HG03571 (cell line): ENCODE results near the gene STK32B.

Source experiments
- ATAC-seq: cut with Tn5 transposase; IDR thresholded peaks from one replicate; pipeline ENCODE4 v1.9.1; 2021; ENCODE audit not compliant: unreplicated experiment

Gene STK32B

GRCh38 chr4:5120468-5120867 lies 69.2 kb downstream of the STK32B start:
- ATAC-seq: no peak

DNA sequence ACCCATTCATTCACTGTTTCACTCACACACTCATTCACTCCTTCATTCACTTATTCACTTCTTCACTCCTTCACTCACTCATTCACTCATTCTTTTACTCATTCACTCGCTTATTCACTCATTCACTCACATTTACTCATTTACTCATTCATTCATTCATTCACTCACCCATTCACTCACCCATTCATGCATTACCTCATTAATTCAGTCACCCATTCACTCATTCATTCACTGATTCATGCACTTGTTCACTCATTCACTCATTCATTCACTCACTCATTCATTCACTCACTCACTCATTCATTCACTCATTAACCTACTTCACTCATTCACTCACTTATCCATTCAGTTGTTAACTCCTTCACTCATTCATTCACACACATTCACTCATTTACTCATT lies 70.8 kb downstream of the STK32B start:
- no peak for ATAC-seq

DNA sequence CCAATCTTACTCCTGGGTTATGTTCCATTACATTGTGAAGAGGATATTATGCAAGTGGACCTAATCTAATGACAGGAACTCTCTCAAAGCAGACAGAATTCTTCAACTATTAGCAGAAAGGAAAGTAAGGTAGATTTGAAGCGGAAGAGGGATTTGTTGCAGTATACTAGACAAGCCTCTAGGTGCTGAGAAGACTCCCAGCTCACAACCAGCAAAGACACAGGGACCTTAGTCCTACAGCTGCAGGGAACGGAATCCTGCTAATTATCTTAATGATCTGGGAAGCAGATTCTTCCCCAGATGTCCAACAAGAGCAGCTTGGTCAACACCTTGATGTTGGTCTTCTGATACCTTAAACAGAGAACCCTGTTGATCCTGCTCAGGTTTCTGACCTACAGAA lies 73.6 kb downstream of the STK32B start:
- no peak for ATAC-seq

- no peak for ATAC-seq
These were observed 74.0 kb downstream of the STK32B start for GRCh38 chr4:5125321-5125720.

DNA sequence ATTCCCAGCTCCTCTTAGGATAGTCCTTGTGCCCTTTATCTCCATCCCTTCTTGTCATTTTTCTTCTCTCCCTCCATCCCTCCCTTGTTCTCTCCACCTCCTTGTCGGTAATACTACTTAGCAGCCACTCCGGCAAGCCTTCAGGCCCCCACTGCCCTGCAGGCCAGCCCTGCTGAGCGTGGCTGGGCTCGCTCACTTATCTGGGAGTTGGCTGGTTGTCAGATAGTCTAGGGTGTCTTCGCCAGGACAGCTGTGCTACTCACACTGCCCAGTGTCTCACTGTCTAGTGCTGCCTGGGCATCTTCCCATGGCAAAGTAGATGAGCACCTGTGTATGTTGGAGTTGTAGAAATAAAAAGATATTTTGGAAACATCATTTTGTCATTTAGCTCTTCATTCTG lies 75.0 kb downstream of the STK32B start:
- no peak for ATAC-seq

DNA sequence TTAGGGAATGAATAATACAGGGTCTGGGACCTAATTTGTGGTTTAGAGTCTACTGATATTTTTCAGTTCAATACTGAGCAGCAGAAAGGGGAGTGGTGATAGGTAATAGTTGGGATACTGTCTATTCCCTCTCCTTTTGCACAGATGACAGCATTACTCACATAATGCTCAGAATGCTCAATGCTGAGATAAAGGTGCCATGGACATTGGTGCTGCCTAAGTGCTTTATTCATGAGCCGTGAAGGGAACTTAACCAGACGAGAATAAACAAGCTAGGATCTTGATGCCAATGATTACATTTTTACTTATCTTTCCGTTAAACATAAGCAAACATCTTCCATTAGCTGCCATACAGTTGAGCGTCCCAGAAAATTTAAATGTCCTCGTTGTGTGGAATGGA lies 75.6 kb downstream of the STK32B start:
- no peak for ATAC-seq

- no peak for ATAC-seq
These were observed 76.3 kb downstream of the STK32B start for GRCh38 chr4:5127556-5127955.

- no peak for ATAC-seq
These were observed 77.3 kb downstream of the STK32B start for GRCh38 chr4:5128569-5128968.

DNA sequence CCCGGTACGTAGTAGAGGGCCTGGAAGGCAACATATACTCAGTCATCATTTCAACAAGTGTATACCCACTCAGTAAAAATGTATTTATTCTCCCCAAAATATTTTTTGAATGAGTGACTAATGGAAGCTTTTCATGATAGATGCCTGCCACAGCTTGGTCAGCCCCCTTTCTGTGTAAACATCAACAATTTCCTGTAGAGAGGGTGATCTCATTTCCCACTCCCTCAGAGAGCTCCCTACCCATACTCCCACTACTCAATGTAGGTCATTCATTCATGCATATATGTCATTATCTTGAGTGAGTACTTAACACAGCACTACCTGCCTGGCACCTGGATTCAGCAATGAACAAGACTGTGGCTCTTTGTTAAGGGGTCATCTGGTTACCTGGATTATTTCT lies 81.9 kb downstream of the STK32B start:
- no peak for ATAC-seq

- no peak for ATAC-seq
These were observed 82.8 kb downstream of the STK32B start for GRCh38 chr4:5133933-5134594.

DNA sequence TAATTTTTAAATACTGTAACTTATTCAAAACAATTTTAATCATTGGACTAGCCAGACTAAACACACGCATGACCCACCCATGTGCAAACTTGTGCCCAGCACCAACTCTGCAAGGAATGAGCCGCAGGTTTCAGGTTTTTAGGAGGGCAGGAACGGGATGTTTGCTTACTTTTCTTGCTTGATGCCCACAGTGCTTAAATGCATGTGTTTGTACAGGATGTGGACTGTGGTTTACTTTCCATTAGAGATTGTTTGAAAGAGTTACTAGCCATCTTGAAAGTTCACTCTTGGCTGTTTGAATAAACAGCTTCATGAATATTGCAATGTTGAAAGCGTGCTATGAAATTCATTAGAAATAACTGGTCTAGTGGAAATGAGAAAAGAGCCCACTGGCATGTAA lies 83.3 kb downstream of the STK32B start:
- ATAC-seq: no peak

GRCh38 chr4:5137226-5137625 lies 85.9 kb downstream of the STK32B start:
- ATAC-seq: no peak

- no peak for ATAC-seq
These were observed 86.6 kb downstream of the STK32B start for GRCh38 chr4:5137927-5138326.

- ATAC-seq: no peak
These were observed 87.1 kb downstream of the STK32B start for GRCh38 chr4:5138389-5138788.

GRCh38 chr4:5139141-5139540 lies 87.9 kb downstream of the STK32B start:
- ATAC-seq: no peak

- no peak for ATAC-seq
These were observed 90.5 kb downstream of the STK32B start for GRCh38 chr4:5141802-5142201.

- ATAC-seq: no peak
These were observed 91.4 kb downstream of the STK32B start for GRCh38 chr4:5142726-5143125.

DNA sequence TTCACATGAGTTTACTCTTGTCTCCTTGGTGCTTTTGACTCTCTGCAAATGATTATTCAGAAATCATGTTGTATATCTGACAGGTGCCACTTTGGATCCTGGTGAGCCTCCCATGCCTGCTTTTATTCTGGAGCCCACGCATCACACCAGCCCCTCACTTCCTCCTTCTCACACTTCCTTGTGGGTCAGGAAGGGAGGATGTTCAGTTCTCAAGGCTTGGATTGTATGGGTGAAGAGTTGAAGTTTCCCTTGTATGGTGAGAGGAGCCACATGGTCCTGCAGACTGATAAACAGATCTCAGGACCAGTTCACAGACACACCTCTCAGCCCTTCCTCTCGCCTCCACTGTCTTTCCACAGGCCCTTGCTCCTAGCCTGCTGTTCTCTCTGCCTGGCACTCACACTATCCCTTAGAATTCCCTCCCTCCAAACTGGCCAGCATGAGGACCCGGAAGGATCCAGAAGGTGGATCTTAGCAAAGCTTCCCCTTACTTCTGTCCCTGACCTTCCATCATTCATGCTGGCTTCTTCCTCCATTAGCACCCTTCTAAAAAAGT lies 92.1 kb downstream of the STK32B start:
- ATAC-seq: no peak

DNA sequence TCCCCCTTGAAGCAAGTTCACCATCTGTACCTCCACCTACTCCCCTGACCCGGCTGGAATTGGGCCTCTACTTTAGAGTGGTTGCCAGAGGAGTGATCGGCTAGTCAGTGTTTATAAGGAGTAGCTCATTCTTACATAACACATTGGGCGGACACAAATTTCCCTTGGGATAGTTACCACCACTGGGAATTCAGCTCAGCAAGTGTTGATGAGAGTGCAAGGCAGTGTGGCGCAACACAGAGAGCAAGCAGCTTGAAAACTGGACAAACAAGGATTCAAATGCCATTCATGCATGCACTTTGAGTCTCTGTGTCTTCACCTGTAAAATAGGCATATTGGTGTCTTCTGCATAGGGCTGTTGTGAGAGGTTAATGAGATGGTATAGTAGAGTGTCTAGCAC lies 92.7 kb downstream of the STK32B start:
- ATAC-seq: no peak

GRCh38 chr4:5144384-5144783 lies 93.1 kb downstream of the STK32B start:
- no peak for ATAC-seq

- ATAC-seq: no peak
These were observed 95.0 kb downstream of the STK32B start for GRCh38 chr4:5146248-5146647.

GRCh38 chr4:5152521-5152920 lies 101.2 kb downstream of the STK32B start:
- ATAC-seq: no peak

DNA sequence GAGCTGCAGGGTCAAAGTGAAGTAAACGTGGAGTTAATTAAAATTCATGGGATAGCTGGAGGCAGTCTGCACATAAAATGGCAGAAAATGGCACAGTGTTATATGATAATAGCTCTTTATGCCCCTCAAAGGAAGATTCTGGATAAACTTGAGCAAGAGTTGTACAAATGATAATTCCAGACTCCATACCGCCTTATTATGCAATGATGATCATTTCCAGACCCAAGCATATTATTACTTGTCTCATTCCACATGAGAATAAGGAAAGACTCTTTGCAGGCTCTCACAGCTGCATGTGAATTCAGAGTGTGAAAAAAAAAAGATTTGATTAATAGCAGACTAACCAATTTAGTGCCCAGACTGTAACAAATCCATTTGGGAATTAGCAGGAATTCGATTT lies 105.4 kb downstream of the STK32B start:
- no peak for ATAC-seq
